Hepatocyte (in vitro differentiated cells): ENCODE results near the gene NDST3. TPM values are rescaled to one million over a fixed set of nuclear protein-coding genes. Genes with fewer than 3 reads are reported as not detected.

Source experiments
- DNase-seq: peaks from one replicate; pipeline ENCODE4 v3.0.0-alpha.2; 2016; ENCODE audit warnings: low spot score
- H2AFZ ChIP-seq: fragments of 200-600 bp; sonication (generic); 2 replicates; pipeline ENCODE4 v1.6.0; 2016; ENCODE audit warnings: antibody characterized with exemption, mild to moderate bottlenecking
- H3K27ac ChIP-seq: fragments of 200-600 bp; sonication (generic); 2 replicates; pipeline ENCODE4 v1.5.1; 2016; ENCODE audit warnings: mild to moderate bottlenecking
- H3K27me3 ChIP-seq: fragments of 200-600 bp; sonication (generic); 2 replicates; pipeline ENCODE4 v1.6.1; 2016
- H3K36me3 ChIP-seq: fragments of 200-600 bp; sonication (generic); replicated peaks from 2 replicates; pipeline ENCODE4 v1.5.1; 2016; ENCODE audit warnings: low read depth; ENCODE audit not compliant: insufficient read depth
- H3K4me1 ChIP-seq: fragments of 200-600 bp; sonication (generic); 2 replicates; pipeline ENCODE4 v1.5.1; 2016; ENCODE audit warnings: mild to moderate bottlenecking, moderate library complexity; ENCODE audit not compliant: insufficient read depth
- H3K4me2 ChIP-seq: fragments of 200-600 bp; sonication (generic); 2 replicates; pipeline ENCODE4 v1.6.0; 2016
- H3K4me3 ChIP-seq: fragments of 200-600 bp; sonication (generic); 2 replicates; pipeline ENCODE4 v1.5.1; 2016; ENCODE audit warnings: mild to moderate bottlenecking
- H3K79me2 ChIP-seq: fragments of 200-600 bp; sonication (generic); 2 replicates; pipeline ENCODE4 v1.6.0; 2017; ENCODE audit warnings: mild to moderate bottlenecking
- H3K9me2 ChIP-seq: fragments of 200-600 bp; sonication (generic); replicated peaks from 2 replicates; pipeline ENCODE4 v1.6.0; 2017; ENCODE audit warnings: mild to moderate bottlenecking; ENCODE audit not compliant: insufficient read depth
- H3K9me3 ChIP-seq: fragments of 200-600 bp; sonication (generic); 2 replicates; pipeline ENCODE4 v1.5.1; 2016; ENCODE audit warnings: low read depth, mild to moderate bottlenecking
- H4K20me1 ChIP-seq: fragments of 200-600 bp; sonication (generic); 2 replicates; pipeline ENCODE4 v1.6.0; 2016; ENCODE audit warnings: mild to moderate bottlenecking; ENCODE audit not compliant: insufficient read depth, poor library complexity, severe bottlenecking
- EZH2 ChIP-seq: fragments of 200-600 bp; sonication (generic); IDR thresholded peaks from 2 replicates; pipeline ENCODE4 v1.6.1; 2016; ENCODE audit warnings: antibody characterized with exemption, mild to moderate bottlenecking, borderline replicate concordance
- EZH2phosphoT487 ChIP-seq: fragments of 200-600 bp; sonication (generic); IDR thresholded peaks from one replicate; pipeline ENCODE4 v1.6.1; 2018; ENCODE audit warnings: antibody characterized with exemption, mild to moderate bottlenecking, low read depth, moderate library complexity; ENCODE audit not compliant: unreplicated experiment, severe bottlenecking
- WGBS: methylation state at CpG from one replicate; pipeline ENCODE4 v1.1.6; 2016; ENCODE audit warnings: low lambda C conversion rate; ENCODE audit errors: missing lambda C conversion rate; 5-methylcytosine and 5-hydroxymethylcytosine counted together
- polyA plus RNA-seq: library from polyadenylated mRNA; unstranded; fragments of >200 nt; fragmentation: Nextera tagmentation; extraction: Ambion mirVana; gene quantifications from 2 replicates; pipeline ENCODE4 v1.2.1, GENCODE V29; 2016
- total RNA-seq: library from RNA; depleted of rRNA; stranded (reverse); fragments of >200 nt; gene quantifications from 2 replicates; pipeline ENCODE4 v1.2.3, GENCODE V29; 2014
- TF ChIP-seq, protein P1 (sequence below): fragments of 200-600 bp; sonication (generic); IDR thresholded peaks from 2 replicates; pipeline ENCODE4 v1.5.1; 2016; ENCODE audit warnings: antibody characterized with exemption, mild to moderate bottlenecking; ENCODE audit not compliant: poor library complexity

Gene NDST3
- total and polyA plus RNA-seq, 2 experiments from 2014 or later = 1.3 to 1.6 TPM

DNA sequence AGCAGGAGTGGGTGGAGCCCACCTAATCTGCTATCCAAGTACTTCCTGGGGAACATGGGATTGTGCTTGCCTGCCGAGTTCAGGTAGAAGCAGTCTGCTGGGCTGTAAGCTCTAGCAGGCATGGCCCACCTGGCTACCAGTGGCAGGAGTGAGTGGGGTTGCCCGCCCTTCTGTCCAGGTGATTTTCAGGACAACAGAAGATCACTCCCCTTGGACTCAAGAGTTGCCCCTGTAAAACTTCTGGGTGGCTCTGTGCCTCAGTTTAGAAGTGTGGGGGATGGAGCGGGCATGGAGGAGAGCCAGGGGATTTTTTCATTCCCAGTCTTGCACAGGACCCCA lies 43.5 kb downstream of the NDST3 start:
- Histone ChIP-seq H3K4me2 (no peak overlapping the region), H3K9me2 (no peaks in the 10 kb centered on the region), H4K20me1 (no peaks in the 10 kb centered on the region), H3K9me3 (no peaks in the 10 kb centered on the region), H3K36me3 (no peaks in the 10 kb centered on the region), H3K79me2 (no peaks in the 10 kb centered on the region), H3K4me3 (no peak overlapping the region), H3K4me1 (no peaks in the 10 kb centered on the region), H3K27me3 (no peaks in the 10 kb centered on the region), H2AFZ (no peak overlapping the region), H3K27ac (no peak overlapping the region)
- WGBS = 91% methylated on average over 3 of the region's 3 CpGs
- no peak for DNase-seq
- TF ChIP-seq, protein P1, sequence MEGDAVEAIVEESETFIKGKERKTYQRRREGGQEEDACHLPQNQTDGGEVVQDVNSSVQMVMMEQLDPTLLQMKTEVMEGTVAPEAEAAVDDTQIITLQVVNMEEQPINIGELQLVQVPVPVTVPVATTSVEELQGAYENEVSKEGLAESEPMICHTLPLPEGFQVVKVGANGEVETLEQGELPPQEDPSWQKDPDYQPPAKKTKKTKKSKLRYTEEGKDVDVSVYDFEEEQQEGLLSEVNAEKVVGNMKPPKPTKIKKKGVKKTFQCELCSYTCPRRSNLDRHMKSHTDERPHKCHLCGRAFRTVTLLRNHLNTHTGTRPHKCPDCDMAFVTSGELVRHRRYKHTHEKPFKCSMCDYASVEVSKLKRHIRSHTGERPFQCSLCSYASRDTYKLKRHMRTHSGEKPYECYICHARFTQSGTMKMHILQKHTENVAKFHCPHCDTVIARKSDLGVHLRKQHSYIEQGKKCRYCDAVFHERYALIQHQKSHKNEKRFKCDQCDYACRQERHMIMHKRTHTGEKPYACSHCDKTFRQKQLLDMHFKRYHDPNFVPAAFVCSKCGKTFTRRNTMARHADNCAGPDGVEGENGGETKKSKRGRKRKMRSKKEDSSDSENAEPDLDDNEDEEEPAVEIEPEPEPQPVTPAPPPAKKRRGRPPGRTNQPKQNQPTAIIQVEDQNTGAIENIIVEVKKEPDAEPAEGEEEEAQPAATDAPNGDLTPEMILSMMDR = no peak

DNA sequence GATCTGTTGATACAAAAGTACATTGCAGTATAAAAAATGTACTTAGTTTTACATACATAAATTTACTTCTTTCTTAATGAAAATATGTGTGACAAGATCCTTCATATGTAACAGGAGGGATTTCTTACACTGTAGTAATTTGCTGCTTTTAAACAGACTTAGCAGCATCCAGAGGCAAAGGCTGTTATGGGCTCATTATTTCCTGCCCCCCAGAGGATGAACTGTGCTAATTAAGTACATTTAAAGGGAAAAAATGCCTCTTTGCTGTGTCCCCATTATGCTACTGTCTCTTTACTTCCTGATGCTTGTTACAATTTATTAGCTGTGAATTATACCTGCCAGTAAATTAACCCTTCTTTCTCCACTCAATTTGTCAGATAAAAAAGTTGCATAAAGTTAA lies 47.1 kb downstream of the NDST3 start:
- H3K9me3 ChIP-seq = no peaks in the 10 kb centered on the region
- H3K27me3 ChIP-seq = no peaks in the 10 kb centered on the region
- no peak for DNase-seq
- H3K9me2 ChIP-seq = no peaks in the 10 kb centered on the region
- no peaks in the 10 kb centered on the region for H3K79me2 ChIP-seq
- H3K4me1 ChIP-seq = no peaks in the 10 kb centered on the region
- H3K36me3 ChIP-seq = no peaks in the 10 kb centered on the region
- H3K4me2 ChIP-seq = no peak overlapping the region
- H2AFZ ChIP-seq = no peak overlapping the region
- H4K20me1 ChIP-seq = no peaks in the 10 kb centered on the region
- TF ChIP-seq EZH2phosphoT487 = no peak
- H3K4me3 ChIP-seq = no peak overlapping the region
- no peak overlapping the region for H3K27ac ChIP-seq

GRCh38 chr4:118082182-118082581 lies 47.9 kb downstream of the NDST3 start:
- no peak overlapping the region for H3K4me3 ChIP-seq
- no peaks in the 10 kb centered on the region for H3K4me1 ChIP-seq
- no peaks in the 10 kb centered on the region for H3K9me3 ChIP-seq
- H3K27ac ChIP-seq = no peak overlapping the region
- TF ChIP-seq EZH2phosphoT487 (no peak), EZH2 (no peak)
- no peaks in the 10 kb centered on the region for H3K27me3 ChIP-seq
- H3K9me2 ChIP-seq = no peaks in the 10 kb centered on the region
- H3K4me2 ChIP-seq = no peak overlapping the region
- no peaks in the 10 kb centered on the region for H4K20me1 ChIP-seq
- WGBS = 48% methylated on average over 1 of the region's 1 CpG
- no peaks in the 10 kb centered on the region for H3K79me2 ChIP-seq
- no peaks in the 10 kb centered on the region for H3K36me3 ChIP-seq
- no peak overlapping the region for H2AFZ ChIP-seq
- DNase-seq = no peak

DNA sequence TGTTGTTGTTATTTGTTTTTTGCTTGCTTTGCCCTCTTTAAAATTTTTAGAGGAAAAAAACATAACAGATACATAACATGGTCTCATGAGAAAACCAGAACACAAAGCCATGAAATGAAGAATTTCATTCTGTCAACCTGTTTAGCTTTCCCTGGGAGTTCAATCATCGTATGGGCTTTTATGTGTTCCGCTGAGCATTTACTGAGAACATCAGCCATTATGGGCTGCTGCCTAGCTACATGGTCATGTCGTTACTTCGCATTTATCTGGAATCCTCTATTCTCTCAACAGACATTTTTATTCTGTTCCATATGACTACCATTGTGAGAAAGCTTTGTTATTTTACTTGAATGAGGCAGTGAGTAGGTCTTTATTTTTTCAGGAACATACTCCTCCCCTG lies 51.4 kb downstream of the NDST3 start:
- Histone ChIP-seq H3K4me3 (no peak overlapping the region), H3K9me3 (no peaks in the 10 kb centered on the region), H3K9me2 (no peaks in the 10 kb centered on the region), H3K79me2 (no peaks in the 10 kb centered on the region), H3K4me1 (no peaks in the 10 kb centered on the region), H3K36me3 (no peaks in the 10 kb centered on the region), H2AFZ (no peak overlapping the region), H3K27ac (no peak overlapping the region), H3K27me3 (no peaks in the 10 kb centered on the region), H3K4me2 (no peak overlapping the region), H4K20me1 (no peaks in the 10 kb centered on the region)
- 90% methylated on average over 4 of the region's 4 CpGs for WGBS
- TF ChIP-seq, protein P1 = no peak
- no peak for TF ChIP-seq EZH2phosphoT487
- no peak for TF ChIP-seq EZH2
- DNase-seq = no peak

GRCh38 chr4:118086344-118086743 lies 52.1 kb downstream of the NDST3 start:
- TF ChIP-seq, protein P1 = no peak
- TF ChIP-seq EZH2phosphoT487 (no peak), EZH2 (no peak)
- H3K4me2 ChIP-seq = no peak overlapping the region
- H2AFZ ChIP-seq = no peak overlapping the region
- H3K27me3 ChIP-seq = no peaks in the 10 kb centered on the region
- H3K4me1 ChIP-seq = no peaks in the 10 kb centered on the region
- no peaks in the 10 kb centered on the region for H3K79me2 ChIP-seq
- H3K9me3 ChIP-seq = no peaks in the 10 kb centered on the region
- no peaks in the 10 kb centered on the region for H3K9me2 ChIP-seq
- H3K4me3 ChIP-seq = no peak overlapping the region
- H4K20me1 ChIP-seq = no peaks in the 10 kb centered on the region
- DNase-seq = no peak
- WGBS = 72% methylated on average over 3 of the region's 3 CpGs
- no peak overlapping the region for H3K27ac ChIP-seq
- no peaks in the 10 kb centered on the region for H3K36me3 ChIP-seq
